ENCODE measurements around the gene ZNF628. TPM values are rescaled to one million over a fixed set of nuclear protein-coding genes. Genes with fewer than 3 reads are reported as not detected.

ZNF628 gene
- total and polyA plus RNA-seq, 10 donors, result 1.4 to 13.6 (median 7.9) TPM

DNA sequence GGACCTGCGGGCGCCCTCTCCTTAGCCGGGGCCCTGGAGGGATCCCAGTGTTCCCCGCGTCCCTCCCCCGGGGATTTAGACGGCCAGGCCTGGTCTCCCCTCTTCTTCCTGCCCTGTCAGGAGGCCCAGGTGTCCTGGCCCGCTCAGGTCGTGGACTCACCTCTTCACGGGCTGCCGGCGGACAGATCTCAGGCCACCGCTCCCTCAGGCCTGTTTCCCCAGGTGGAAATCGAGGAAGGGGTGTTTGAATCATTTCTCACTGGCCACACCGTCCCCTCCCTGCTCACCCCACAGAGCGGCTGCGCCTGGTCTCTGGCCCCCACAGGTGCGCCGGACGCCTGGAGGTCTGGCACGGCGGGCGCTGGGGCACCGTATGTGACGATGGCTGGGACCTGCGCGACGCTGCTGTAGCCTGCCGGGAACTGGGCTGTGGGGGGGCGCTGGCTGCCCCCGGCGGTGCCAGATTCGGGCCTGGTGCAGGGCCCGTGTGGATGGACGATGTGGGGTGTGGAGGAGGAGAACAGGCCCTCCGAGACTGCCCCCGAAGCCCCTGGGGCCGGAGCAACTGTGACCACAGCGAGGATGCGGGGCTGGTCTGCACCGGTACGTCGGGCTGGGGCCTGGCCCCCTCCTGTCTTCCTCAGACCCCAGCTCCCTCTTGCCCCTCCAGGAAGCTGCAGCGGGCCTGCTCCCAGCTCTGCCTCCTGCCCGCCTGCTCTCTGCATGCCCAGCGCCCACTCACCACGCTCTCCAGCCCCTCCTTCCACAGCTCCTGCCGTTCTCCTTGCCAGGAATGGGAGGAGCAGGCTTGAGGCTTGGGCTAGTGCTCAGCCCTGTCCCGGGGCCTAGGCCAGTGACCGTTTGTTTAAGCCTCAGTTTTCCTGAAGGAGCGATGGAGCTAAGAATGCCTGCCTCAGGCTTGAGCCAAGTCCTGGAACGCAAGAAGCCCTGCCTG is 14.3 kb downstream of the ZNF628 start:
- H3K4me3 ChIP-seq, result no peak overlapping the region

DNA sequence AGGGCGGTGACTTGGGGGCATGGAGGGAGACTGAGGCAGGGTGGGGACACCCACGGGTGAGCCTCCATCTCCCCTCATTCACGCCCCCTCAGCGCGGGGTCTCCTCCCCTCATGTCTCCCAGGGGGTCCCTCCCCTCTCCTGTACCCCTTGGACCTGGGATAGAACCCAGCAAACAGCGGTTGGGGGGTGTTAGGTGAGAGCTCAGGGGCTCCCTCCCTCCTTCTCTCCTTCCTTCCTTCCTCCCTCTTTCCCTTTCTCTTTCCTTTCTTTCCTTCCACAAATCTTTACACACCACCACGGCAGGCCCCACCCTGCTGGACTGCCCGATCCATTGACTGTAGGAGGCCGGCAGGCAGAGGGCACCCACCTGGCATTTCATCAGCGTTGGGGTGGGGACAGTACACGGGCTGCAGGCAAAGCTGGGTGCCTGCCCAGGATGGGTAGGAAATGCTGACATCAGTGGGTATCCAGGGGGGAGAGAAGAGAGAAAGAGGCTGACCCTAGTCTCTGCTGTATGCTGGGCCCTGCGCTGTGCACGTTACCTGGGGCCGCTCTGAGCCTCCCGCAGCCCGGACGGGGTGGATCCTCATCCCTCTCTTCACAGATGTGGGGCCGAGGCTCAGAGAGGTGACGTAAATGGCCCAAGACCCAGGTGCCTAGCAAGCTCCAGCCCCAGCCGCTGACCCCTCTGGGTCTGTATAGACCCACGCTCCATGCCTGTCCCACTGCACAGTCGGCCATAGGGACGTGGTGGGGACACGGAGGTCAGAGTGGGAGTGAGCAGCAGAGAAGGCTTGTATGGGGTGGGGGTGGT is 15.3 kb downstream of the ZNF628 start:
- Histone ChIP-seq H3K4me1 (peaks cover 0 to 48% (median 21%) of the 10 kb centered on the region in 6 donors), H3K36me3 (no peaks in the 10 kb centered on the region), H3K27me3 (replicated peaks in 1 of 7) (peaks cover 0 to 60% (median 14%) of the 10 kb centered on the region in 7 donors), H3K4me3 (no peak overlapping the region), H3K9me3 (no peaks in the 10 kb centered on the region), H3K27ac (peak overlapping the region in 7 of 8 donors; percentile 22 to 88 (median 83))
- TF ChIP-seq, protein P1, sequence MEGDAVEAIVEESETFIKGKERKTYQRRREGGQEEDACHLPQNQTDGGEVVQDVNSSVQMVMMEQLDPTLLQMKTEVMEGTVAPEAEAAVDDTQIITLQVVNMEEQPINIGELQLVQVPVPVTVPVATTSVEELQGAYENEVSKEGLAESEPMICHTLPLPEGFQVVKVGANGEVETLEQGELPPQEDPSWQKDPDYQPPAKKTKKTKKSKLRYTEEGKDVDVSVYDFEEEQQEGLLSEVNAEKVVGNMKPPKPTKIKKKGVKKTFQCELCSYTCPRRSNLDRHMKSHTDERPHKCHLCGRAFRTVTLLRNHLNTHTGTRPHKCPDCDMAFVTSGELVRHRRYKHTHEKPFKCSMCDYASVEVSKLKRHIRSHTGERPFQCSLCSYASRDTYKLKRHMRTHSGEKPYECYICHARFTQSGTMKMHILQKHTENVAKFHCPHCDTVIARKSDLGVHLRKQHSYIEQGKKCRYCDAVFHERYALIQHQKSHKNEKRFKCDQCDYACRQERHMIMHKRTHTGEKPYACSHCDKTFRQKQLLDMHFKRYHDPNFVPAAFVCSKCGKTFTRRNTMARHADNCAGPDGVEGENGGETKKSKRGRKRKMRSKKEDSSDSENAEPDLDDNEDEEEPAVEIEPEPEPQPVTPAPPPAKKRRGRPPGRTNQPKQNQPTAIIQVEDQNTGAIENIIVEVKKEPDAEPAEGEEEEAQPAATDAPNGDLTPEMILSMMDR (IDR thresholded peaks at IDR 0.05 in 8 of 11, conservative IDR thresholded peaks at IDR 0.05 in 3 of 11), result no peak
- no peak for TF ChIP-seq POLR2AphosphoS5 (IDR thresholded peaks at IDR 0.05)
- TF ChIP-seq POLR2A (IDR thresholded peaks at IDR 0.05), result no peak
- DNase-seq, result no peak
- 72 to 79% (median 75%) methylated on average over 23 to 24 of the region's 24 CpGs for WGBS, 5 donors
- intact Hi-C loops (cut with DNase I; ENCODE audit: low total_unique reads), result no loop called here

More for the DNA sequence above, 14.3 kb downstream of the ZNF628 start:
- H3K4me1 ChIP-seq, result peaks cover 0 to 58% (median 26%) of the 10 kb centered on the region in 6 donors
- intact Hi-C loops (cut with DNase I; ENCODE audit: low total_unique reads), result no loop called here
- WGBS, 5 donors, result 71 to 85% (median 80%) methylated on average over 32 to 52 of the region's 52 CpGs
- H3K36me3 ChIP-seq, result no peaks in the 10 kb centered on the region
- H3K9me3 ChIP-seq, result no peaks in the 10 kb centered on the region
- peak in 2 of 3 donors; percentile 34 for TF ChIP-seq POLR2AphosphoS5 (IDR thresholded peaks at IDR 0.05)
- TF ChIP-seq, protein P1 (IDR thresholded peaks at IDR 0.05 in 8 of 11, conservative IDR thresholded peaks at IDR 0.05 in 3 of 11), result no peak
- TF ChIP-seq POLR2A (IDR thresholded peaks at IDR 0.05), result no peak
- peak overlapping the region in 7 of 8 donors; percentile 9 to 88 (median 83) for H3K27ac ChIP-seq
- H3K27me3 ChIP-seq (replicated peaks in 1 of 7), result peaks cover 0 to 60% (median 14%) of the 10 kb centered on the region in 7 donors
- no peak for DNase-seq

DNA sequence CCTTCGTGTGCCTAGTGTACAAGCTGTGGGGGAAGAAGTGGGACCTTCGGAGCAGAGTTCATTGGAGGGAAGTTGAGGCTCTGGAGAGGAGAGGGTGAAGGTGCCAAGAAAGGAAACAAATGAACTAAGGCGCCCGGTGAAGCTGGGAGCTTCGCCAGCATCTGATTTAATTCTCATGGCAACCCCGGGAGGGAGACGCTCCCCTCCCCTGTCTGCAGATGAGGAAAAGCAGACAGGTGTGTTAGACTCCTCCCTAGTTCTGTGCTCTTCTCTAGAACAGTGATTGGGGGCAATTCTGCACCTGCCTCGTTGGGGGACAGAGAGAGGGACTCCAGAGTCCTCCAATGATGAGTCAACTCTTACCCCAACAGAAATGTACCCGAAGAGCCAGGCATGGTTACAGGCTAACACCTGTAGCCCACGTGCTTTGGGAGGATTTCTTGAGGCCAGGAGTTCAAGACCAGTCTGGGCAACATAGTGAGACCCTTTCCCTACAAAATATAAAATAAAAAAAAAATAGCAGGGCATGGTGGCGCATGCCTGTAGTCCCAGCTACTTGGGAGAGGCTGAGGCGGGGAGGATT is 16.0 kb downstream of the ZNF628 start:
- H3K9me3 ChIP-seq, result no peaks in the 10 kb centered on the region
- intact Hi-C loops (cut with DNase I; ENCODE audit: low total_unique reads), result no loop called here
- WGBS, 5 donors, result 44 to 67% (median 55%) methylated on average over 12 of the region's 12 CpGs
- DNase-seq, result no peak
- peaks cover 0 to 60% (median 14%) of the 10 kb centered on the region in 7 donors for H3K27me3 ChIP-seq (replicated peaks in 1 of 7)
- H3K36me3 ChIP-seq, result no peaks in the 10 kb centered on the region
- H3K4me1 ChIP-seq, result peaks cover 0 to 41% (median 14%) of the 10 kb centered on the region in 6 donors
- TF ChIP-seq, protein P1 (IDR thresholded peaks at IDR 0.05 in 8 of 11, conservative IDR thresholded peaks at IDR 0.05 in 3 of 11), result no peak
- TF ChIP-seq POLR2AphosphoS5 (IDR thresholded peaks at IDR 0.05) (no peak), POLR2A (IDR thresholded peaks at IDR 0.05) (no peak)
- H3K27ac ChIP-seq, result peak overlapping the region in 7 of 8 donors; percentile 22 to 88 (median 83)
- H3K4me3 ChIP-seq, result no peak overlapping the region

Measured in spleen (tissue), 11 donors.